Loucy (cell line): Measurements from ENCODE around the gene DIP2A.

Source experiments
- CTCF ChIP-seq: fragments of 200-600 bp; sonication (generic); conservative IDR thresholded peaks from 2 replicates; pipeline ENCODE4 v1.5.1; 2014; ENCODE audit warnings: mild to moderate bottlenecking, antibody characterized with exemption, low read length
- EZH2phosphoT487 ChIP-seq: fragments of 200-600 bp; IDR thresholded peaks from 2 replicates; pipeline ENCODE4 v1.6.1; 2018; ENCODE audit warnings: antibody characterized with exemption, mild to moderate bottlenecking, moderate library complexity, borderline replicate concordance

GRCh38 chr21:46568562-46568961, 109.9 kb downstream of the DIP2A start:
- TF ChIP-seq CTCF (no peak), EZH2phosphoT487 (no peak)
